ENCODE measurements around the gene SHISA5.
"Not testable (repeated sequence)": the region's sequence is repeated elsewhere in the genome, so short reads cannot be mapped to it uniquely, and the experiment has no call there.

Gene SHISA5

GRCh38 chr3:48492461-48493202 lies 11.3 kb downstream of the SHISA5 start:
- Histone ChIP-seq H3K4me3 (ENCODE audit: low read depth, low read length) (no peak overlapping the region), H3K4me1 (no peaks in the 10 kb centered on the region), H3K36me3 (no peaks in the 10 kb centered on the region), H3K27me3 (no peaks in the 10 kb centered on the region), H3K9me3 (no peaks in the 10 kb centered on the region)
- no peak for DNase-seq
- TF ChIP-seq CTCF (IDR thresholded peaks at IDR 0.05; ENCODE audit: low read depth, low read length), result no peak

- Histone ChIP-seq H3K4me3 (ENCODE audit: low read depth, low read length) (no peak overlapping the region), H3K9me3 (no peaks in the 10 kb centered on the region), H3K36me3 (no peaks in the 10 kb centered on the region), H3K4me1 (no peaks in the 10 kb centered on the region), H3K27me3 (no peaks in the 10 kb centered on the region)
- TF ChIP-seq CTCF (IDR thresholded peaks at IDR 0.05; ENCODE audit: low read depth, low read length), result no peak
- DNase-seq, result no peak
Observed at GRCh38 chr3:48486952-48487351, 17.0 kb downstream of the SHISA5 start.

GRCh38 chr3:48482822-48483221 lies 21.2 kb downstream of the SHISA5 start:
- DNase-seq; H3K4me1 ChIP-seq; H3K4me3 ChIP-seq (ENCODE audit: low read depth, low read length); H3K27me3 ChIP-seq; H3K9me3 ChIP-seq; H3K36me3 ChIP-seq: not testable (repeated sequence)

- H3K36me3 ChIP-seq; H3K4me1 ChIP-seq; DNase-seq; H3K4me3 ChIP-seq (ENCODE audit: low read depth, low read length); H3K27me3 ChIP-seq; H3K9me3 ChIP-seq: not testable (repeated sequence)
Observed at GRCh38 chr3:48480891-48481290, 23.1 kb downstream of the SHISA5 start.

- Histone ChIP-seq H3K36me3 (no peaks in the 10 kb centered on the region), H3K9me3 (no peaks in the 10 kb centered on the region), H3K27me3 (no peaks in the 10 kb centered on the region), H3K4me3 (ENCODE audit: low read depth, low read length) (no peak overlapping the region), H3K4me1 (no peaks in the 10 kb centered on the region)
- no peak for TF ChIP-seq CTCF (IDR thresholded peaks at IDR 0.05; ENCODE audit: low read depth, low read length)
- no peak for DNase-seq
Observed at GRCh38 chr3:48478626-48479555, 25.1 kb downstream of the SHISA5 start.

- DNase-seq, result no peak
- Histone ChIP-seq H3K36me3 (no peaks in the 10 kb centered on the region), H3K9me3 (no peaks in the 10 kb centered on the region), H3K4me3 (ENCODE audit: low read depth, low read length) (no peak overlapping the region), H3K27me3 (no peaks in the 10 kb centered on the region), H3K4me1 (no peaks in the 10 kb centered on the region; the same call in 1 of the 2 replicates)
- TF ChIP-seq CTCF (IDR thresholded peaks at IDR 0.05; ENCODE audit: low read depth, low read length), result no peak
Observed at GRCh38 chr3:48477959-48478520, 25.9 kb downstream of the SHISA5 start.
